Activated CD4-positive, alpha-beta T cell treated with anti-CD3 and anti-CD28 coated beads for 36 hours (primary cell): Measurements from ENCODE around the gene ZNF143. TPM values are rescaled to one million over a fixed set of nuclear protein-coding genes. Genes with fewer than 3 reads are reported as not detected.
A peak's percentile ranks its signal among the peaks of the same experiment; 100 is the strongest.

Source experiments
- ATAC-seq: fragments of 200-7000 bp; cut with Tn5 transposase; one replicate; pipeline ENCODE4 v1.10.0; 2021; ENCODE audit warnings: mild to moderate bottlenecking, moderate library complexity
- CTCF ChIA-PET: fragments of 350-600 bp; sonication (Branson Sonifier 250); formaldehyde crosslinking; loops from one replicate; lab custom pipeline; 2021; ENCODE audit warnings: antibody characterized with exemption; lab: Charles Lee
- POLR2A ChIA-PET: fragments of 350-600 bp; sonication (Branson Sonifier 250); formaldehyde crosslinking; loops from one replicate; lab custom pipeline; 2021; ENCODE audit warnings: antibody characterized with exemption, inconsistent platforms; lab: Charles Lee
- DNase-seq: peaks from one replicate; pipeline ENCODE4 v3.0.0-alpha.2; 2020
- H3K27ac Mint-ChIP-seq: one replicate; pipeline ENCODE4 v1.8.0; 2021; ENCODE audit warnings: mixed read lengths
- H3K27me3 Mint-ChIP-seq: one replicate; pipeline ENCODE4 v1.8.0; 2021; ENCODE audit warnings: mixed read lengths
- H3K36me3 Mint-ChIP-seq: one replicate; pipeline ENCODE4 v1.8.0; 2021; ENCODE audit warnings: low read depth, mixed read lengths
- H3K4me1 Mint-ChIP-seq: one replicate; pipeline ENCODE4 v1.8.0; 2021; ENCODE audit warnings: mixed read lengths
- H3K4me3 Mint-ChIP-seq: one replicate; pipeline ENCODE4 v1.8.0; 2021; ENCODE audit warnings: mild to moderate bottlenecking, moderate library complexity, mixed read lengths
- H3K9me3 Mint-ChIP-seq: one replicate; pipeline ENCODE4 v1.8.0; 2021; ENCODE audit warnings: low read depth, mixed read lengths
- intact Hi-C, 2 experiments: fragments of 100-400 bp; cut with DNase I in 1 of 2; cut with micrococcal nuclease in 1 of 2; formaldehyde crosslinking; loops; one replicate each; pipeline versions ENCODE4 v1.14.2 to v1.15.1; 2022 to 2024; cut with DNase I, micrococcal nuclease
- total RNA-seq, 2 experiments: library from RNA; stranded (reverse); gene quantifications; one replicate each; pipeline ENCODE4 v1.2.3, GENCODE V29; 2021

The ZNF143 gene
- total RNA-seq, 2 experiments from 2014 or later = 32.6 to 34.9 TPM

GRCh38 chr11:9575260-9576240 is 114.7 kb downstream of the ZNF143 start:
- ATAC-seq = no peak
- Mint-ChIP-seq H3K4me3 (peak overlapping the region; percentile 94), H3K27me3 (peaks cover 3% of the 10 kb centered on the region), H3K9me3 (no peaks in the 10 kb centered on the region), H3K36me3 (peaks cover 52% of the 10 kb centered on the region), H3K4me1 (peaks cover 31% of the 10 kb centered on the region), H3K27ac (peak overlapping the region; percentile 82)
- intact Hi-C loops = no loop called here
- DNase-seq = no peak
- ChIA-PET CTCF (interaction anchor here (0.6 to 5.5 kb wide), 7 partner anchors 12 to 871 kb away, joined by 3 to 37 read pairs (median 4); no protein-coding TSS in a partner anchor), POLR2A (interaction anchor here (0.6 kb wide), 1 partner anchor 191 kb away, joined by 3 read pairs; the partner anchor contains the start of gene IPO7)

DNA sequence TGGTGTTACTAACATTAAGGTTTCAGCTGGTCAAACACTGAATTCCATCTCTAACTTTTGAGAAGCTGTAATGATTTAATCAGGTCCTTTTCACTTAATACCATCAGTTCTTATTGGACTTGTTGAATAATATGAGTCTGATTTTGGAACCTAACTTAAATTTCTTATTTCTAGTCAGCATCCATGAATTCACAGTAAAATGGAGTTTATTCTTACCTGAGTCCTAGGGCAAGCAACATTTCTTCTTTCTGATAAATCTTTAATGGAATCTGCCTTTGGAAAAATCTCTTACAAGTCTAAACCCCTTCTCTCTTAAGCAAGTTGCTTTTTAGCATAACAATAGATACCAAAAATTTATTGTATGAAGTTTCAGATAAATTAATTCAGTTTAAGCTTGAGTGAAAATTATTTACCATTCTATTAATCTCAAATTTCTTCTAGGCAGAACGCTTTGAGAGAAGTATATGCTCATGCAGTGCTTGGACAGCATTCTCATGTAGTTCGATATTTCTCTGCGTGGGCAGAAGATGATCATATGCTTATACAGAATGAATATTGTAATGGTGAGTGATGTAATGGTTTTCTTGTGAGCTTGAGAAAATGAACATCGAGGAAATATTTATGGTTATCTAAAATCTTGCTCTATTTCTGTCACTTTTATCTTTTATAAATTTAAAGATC is 116.0 kb downstream of the ZNF143 start:
- H3K9me3 Mint-ChIP-seq = no peaks in the 10 kb centered on the region
- ChIA-PET POLR2A (interaction anchor here (0.6 to 1.3 kb wide), 2 partner anchors 24 to 162 kb away, joined by 8 to 10 read pairs; no protein-coding TSS in a partner anchor), CTCF (interaction anchor here (0.5 to 5.5 kb wide), 8 partner anchors 20 to 392 kb away, joined by 3 to 37 read pairs (median 4); no protein-coding TSS in a partner anchor)
- H3K27ac Mint-ChIP-seq = no peak overlapping the region
- no peak for DNase-seq
- peak overlapping the region; percentile 94 for H3K4me3 Mint-ChIP-seq
- no peak for ATAC-seq
- peaks cover 3% of the 10 kb centered on the region for H3K27me3 Mint-ChIP-seq
- intact Hi-C loops = no loop called here
- peaks cover 64% of the 10 kb centered on the region for H3K36me3 Mint-ChIP-seq
- H3K4me1 Mint-ChIP-seq = peaks cover 31% of the 10 kb centered on the region

DNA sequence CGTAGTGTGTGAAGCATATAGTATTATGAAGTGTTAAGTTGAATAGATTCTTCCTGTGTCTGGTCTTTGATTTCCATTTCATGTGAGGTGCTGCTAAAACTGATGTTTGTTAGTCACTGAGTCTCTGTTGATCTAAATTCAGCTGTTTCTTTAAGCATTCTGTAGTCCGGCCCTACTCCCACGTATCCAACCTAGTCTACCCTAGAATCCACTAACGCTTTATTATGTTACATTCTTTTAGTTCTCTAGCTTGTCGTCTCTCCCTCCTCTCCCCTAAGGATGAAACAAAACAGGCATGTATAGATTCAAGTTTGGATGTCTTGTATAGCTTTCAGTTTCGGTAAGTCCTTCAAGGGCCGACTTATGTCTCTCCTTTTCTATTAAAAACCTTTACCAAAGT is 116.7 kb downstream of the ZNF143 start:
- peak overlapping the region; percentile 19 for H3K27ac Mint-ChIP-seq
- peaks cover 72% of the 10 kb centered on the region for H3K36me3 Mint-ChIP-seq
- peaks cover 3% of the 10 kb centered on the region for H3K27me3 Mint-ChIP-seq
- POLR2A ChIA-PET = interaction anchor here (0.6 to 1.3 kb wide), 2 partner anchors 23 to 161 kb away, joined by 8 to 10 read pairs; no protein-coding TSS in a partner anchor
- CTCF ChIA-PET = interaction anchor here (0.5 to 5.5 kb wide), 7 partner anchors 24 to 392 kb away, joined by 3 to 37 read pairs (median 4); no protein-coding TSS in a partner anchor
- peaks cover 31% of the 10 kb centered on the region for H3K4me1 Mint-ChIP-seq
- peak overlapping the region; percentile 51 for H3K4me3 Mint-ChIP-seq
- ATAC-seq (no peak), DNase-seq (no peak)
- intact Hi-C loops = no loop called here
- no peaks in the 10 kb centered on the region for H3K9me3 Mint-ChIP-seq

Other genes with a start within 250 kb of the ZNF143 start
- 10 to 100 TPM; 43.6 to 62.6 TPM for gene DENND5A, start 195.7 kb upstream of the ZNF143 start, total RNA-seq
- gene TMEM41B, start 146.4 kb upstream of the ZNF143 start, total RNA-seq = 10 to 100 TPM; 20.2 to 29.3 TPM
- 100 to 1,000 TPM; 155 to 181 TPM for gene IPO7, start 76.4 kb upstream of the ZNF143 start, total RNA-seq
- 10 to 100 TPM; 44.8 to 46.5 TPM for gene WEE1, start 112.7 kb downstream of the ZNF143 start, total RNA-seq
- 1 to 10 TPM; 7.5 to 9.7 TPM for gene SWAP70, start 203.1 kb downstream of the ZNF143 start, total RNA-seq